ENCODE data around the gene GSE1. TPM values are rescaled to one million over a fixed set of nuclear protein-coding genes. Genes with fewer than 3 reads are reported as not detected.

GSE1 gene
- total and polyA plus RNA-seq, 9 of the 15 experiments (the other 6 are each of a cell fraction or from before 2014, with no cell fraction given) = 12.2 to 244 (median 57.9) TPM

DNA sequence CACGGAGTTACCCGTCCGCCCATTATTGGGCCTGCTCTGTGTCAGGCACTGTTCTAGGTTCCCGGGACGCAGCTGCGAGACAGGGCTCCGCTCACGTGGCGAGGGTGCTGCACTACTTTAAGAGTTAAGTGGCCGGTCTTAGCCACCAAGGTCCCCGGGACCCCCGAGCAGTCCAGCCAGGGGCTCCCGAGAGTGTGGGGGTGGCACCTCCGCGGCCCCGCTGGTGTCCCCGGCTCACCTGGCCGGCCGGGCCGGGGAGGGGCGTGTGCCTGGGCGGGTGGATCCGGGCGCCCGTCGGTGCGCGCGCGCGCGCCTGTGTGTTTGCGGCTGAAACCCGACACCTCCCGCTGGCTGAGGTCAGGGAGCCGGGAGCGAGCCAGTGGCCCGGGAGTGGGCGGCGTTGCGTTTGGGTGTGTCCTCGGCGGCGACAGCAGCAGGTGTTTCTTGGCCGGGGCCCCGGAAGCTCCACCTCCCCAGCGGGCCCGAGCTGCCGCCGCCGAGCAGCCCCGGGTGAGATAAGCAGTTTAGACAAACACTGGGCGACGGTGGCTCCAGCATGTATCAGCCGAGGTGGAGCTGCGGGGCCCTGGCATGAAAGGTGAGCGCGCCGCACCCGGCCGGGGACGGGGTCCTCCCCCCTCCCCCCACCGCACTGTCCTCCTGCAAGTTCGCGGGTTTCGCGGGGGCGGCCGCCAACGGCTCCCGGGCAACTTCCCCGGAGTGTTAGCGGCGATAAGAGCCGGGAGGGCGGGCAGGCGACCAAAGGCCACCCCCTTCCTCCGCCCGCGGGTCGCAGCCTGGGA is at the start of gene GSE1 (continued):
- TF ChIP-seq, protein P1, sequence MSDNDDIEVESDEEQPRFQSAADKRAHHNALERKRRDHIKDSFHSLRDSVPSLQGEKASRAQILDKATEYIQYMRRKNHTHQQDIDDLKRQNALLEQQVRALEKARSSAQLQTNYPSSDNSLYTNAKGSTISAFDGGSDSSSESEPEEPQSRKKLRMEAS (CRISPR knock-in tag; IDR thresholded peaks at IDR 0.05) = peak; percentile 78
- TF ChIP-seq EGR1 (conservative IDR thresholded peaks at IDR 0.05) = peak; percentile 99
- TF ChIP-seq, protein P2, sequence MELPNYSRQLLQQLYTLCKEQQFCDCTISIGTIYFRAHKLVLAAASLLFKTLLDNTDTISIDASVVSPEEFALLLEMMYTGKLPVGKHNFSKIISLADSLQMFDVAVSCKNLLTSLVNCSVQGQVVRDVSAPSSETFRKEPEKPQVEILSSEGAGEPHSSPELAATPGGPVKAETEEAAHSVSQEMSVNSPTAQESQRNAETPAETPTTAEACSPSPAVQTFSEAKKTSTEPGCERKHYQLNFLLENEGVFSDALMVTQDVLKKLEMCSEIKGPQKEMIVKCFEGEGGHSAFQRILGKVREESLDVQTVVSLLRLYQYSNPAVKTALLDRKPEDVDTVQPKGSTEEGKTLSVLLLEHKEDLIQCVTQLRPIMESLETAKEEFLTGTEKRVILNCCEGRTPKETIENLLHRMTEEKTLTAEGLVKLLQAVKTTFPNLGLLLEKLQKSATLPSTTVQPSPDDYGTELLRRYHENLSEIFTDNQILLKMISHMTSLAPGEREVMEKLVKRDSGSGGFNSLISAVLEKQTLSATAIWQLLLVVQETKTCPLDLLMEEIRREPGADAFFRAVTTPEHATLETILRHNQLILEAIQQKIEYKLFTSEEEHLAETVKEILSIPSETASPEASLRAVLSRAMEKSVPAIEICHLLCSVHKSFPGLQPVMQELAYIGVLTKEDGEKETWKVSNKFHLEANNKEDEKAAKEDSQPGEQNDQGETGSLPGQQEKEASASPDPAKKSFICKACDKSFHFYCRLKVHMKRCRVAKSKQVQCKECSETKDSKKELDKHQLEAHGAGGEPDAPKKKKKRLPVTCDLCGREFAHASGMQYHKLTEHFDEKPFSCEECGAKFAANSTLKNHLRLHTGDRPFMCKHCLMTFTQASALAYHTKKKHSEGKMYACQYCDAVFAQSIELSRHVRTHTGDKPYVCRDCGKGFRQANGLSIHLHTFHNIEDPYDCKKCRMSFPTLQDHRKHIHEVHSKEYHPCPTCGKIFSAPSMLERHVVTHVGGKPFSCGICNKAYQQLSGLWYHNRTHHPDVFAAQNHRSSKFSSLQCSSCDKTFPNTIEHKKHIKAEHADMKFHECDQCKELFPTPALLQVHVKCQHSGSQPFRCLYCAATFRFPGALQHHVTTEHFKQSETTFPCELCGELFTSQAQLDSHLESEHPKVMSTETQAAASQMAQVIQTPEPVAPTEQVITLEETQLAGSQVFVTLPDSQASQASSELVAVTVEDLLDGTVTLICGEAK (IDR thresholded peaks at IDR 0.05) = no peak
- TF ChIP-seq, protein P2 (CRISPR knock-in tag; IDR thresholded peaks at IDR 0.05) = no peak
- TF ChIP-seq, protein P3, sequence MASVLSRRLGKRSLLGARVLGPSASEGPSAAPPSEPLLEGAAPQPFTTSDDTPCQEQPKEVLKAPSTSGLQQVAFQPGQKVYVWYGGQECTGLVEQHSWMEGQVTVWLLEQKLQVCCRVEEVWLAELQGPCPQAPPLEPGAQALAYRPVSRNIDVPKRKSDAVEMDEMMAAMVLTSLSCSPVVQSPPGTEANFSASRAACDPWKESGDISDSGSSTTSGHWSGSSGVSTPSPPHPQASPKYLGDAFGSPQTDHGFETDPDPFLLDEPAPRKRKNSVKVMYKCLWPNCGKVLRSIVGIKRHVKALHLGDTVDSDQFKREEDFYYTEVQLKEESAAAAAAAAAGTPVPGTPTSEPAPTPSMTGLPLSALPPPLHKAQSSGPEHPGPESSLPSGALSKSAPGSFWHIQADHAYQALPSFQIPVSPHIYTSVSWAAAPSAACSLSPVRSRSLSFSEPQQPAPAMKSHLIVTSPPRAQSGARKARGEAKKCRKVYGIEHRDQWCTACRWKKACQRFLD (CRISPR knock-in tag; IDR thresholded peaks at IDR 0.05) = peak; percentile 61; the same call in 1 of the 2 replicates
- TF ChIP-seq, protein P4, sequence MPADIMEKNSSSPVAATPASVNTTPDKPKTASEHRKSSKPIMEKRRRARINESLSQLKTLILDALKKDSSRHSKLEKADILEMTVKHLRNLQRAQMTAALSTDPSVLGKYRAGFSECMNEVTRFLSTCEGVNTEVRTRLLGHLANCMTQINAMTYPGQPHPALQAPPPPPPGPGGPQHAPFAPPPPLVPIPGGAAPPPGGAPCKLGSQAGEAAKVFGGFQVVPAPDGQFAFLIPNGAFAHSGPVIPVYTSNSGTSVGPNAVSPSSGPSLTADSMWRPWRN (IDR thresholded peaks at IDR 0.05; ENCODE audit: low read depth) = peak; percentile 97
- TF ChIP-seq FOXA3 (CRISPR knock-in tag; conservative IDR thresholded peaks at IDR 0.05 in 1 of 2, IDR thresholded peaks at IDR 0.05 in 1 of 2) = peak; percentile 39 to 77; a peak in 1 of 4 replicates
- TF ChIP-seq CCAR2 (IDR thresholded peaks at IDR 0.05; ENCODE audit: low read depth, low read length) = no peak
- TF ChIP-seq, protein P5, sequence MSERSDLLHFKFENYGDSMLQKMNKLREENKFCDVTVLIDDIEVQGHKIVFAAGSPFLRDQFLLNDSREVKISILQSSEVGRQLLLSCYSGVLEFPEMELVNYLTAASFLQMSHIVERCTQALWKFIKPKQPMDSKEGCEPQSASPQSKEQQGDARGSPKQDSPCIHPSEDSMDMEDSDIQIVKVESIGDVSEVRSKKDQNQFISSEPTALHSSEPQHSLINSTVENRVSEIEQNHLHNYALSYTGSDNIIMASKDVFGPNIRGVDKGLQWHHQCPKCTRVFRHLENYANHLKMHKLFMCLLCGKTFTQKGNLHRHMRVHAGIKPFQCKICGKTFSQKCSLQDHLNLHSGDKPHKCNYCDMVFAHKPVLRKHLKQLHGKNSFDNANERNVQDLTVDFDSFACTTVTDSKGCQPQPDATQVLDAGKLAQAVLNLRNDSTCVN (CRISPR knock-in tag; IDR thresholded peaks at IDR 0.05) = no peak
- no peak for TF ChIP-seq PTRF (tag; IDR thresholded peaks at IDR 0.05)
- TF ChIP-seq, protein P6, sequence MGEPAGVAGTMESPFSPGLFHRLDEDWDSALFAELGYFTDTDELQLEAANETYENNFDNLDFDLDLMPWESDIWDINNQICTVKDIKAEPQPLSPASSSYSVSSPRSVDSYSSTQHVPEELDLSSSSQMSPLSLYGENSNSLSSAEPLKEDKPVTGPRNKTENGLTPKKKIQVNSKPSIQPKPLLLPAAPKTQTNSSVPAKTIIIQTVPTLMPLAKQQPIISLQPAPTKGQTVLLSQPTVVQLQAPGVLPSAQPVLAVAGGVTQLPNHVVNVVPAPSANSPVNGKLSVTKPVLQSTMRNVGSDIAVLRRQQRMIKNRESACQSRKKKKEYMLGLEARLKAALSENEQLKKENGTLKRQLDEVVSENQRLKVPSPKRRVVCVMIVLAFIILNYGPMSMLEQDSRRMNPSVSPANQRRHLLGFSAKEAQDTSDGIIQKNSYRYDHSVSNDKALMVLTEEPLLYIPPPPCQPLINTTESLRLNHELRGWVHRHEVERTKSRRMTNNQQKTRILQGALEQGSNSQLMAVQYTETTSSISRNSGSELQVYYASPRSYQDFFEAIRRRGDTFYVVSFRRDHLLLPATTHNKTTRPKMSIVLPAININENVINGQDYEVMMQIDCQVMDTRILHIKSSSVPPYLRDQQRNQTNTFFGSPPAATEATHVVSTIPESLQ (CRISPR knock-in tag; IDR thresholded peaks at IDR 0.05) = no peak
